ENCODE results near the gene ATP12A.

ATP12A gene

GRCh38 chr13:24672141-24673132 lies 7.8 kb upstream of the ATP12A start:
- Histone ChIP-seq H3K36me3 (replicated peaks; ENCODE audit: insufficient read depth, low read length) (no peaks in the 10 kb centered on the region), H3K9me2 (replicated peaks; ENCODE audit: insufficient read depth, low read length) (no peaks in the 10 kb centered on the region), H3K9ac (ENCODE audit: low read length) (no peak overlapping the region), H4K20me1 (ENCODE audit: insufficient read depth, low read length) (no peaks in the 10 kb centered on the region), H3K4me3 (ENCODE audit: low read length) (no peak overlapping the region), H3K9me3 (replicated peaks; ENCODE audit: insufficient read depth, low read length) (no peaks in the 10 kb centered on the region), H3K4me2 (ENCODE audit: low read depth, low read length) (no peak overlapping the region), H3F3A (ENCODE audit: insufficient read depth, low read length) (no peaks in the 10 kb centered on the region), H2AFZ (ENCODE audit: low read length) (no peak overlapping the region), H3K4me1 (ENCODE audit: low read length) (no peaks in the 10 kb centered on the region), H3K27ac (ENCODE audit: low read length) (no peak overlapping the region), H3K79me2 (ENCODE audit: low read length) (no peaks in the 10 kb centered on the region), H3K27me3 (replicated peaks; ENCODE audit: insufficient read depth, low read length) (no peaks in the 10 kb centered on the region)
- no peak for TF ChIP-seq EZH2phosphoT487 (IDR thresholded peaks at IDR 0.05; ENCODE audit: low read length)
- no peak for TF ChIP-seq CTCF (IDR thresholded peaks at IDR 0.05; ENCODE audit: low read length)
- TF ChIP-seq EZH2 (optimal IDR thresholded peaks at IDR 0.05; ENCODE audit: low read depth, low read length) = no peak
- DNase-seq = no peak

GRCh38 chr13:24675806-24676570 lies 4.2 kb upstream of the ATP12A start:
- Histone ChIP-seq H2AFZ (ENCODE audit: low read length) (no peak overlapping the region), H3K36me3 (replicated peaks; ENCODE audit: insufficient read depth, low read length) (no peaks in the 10 kb centered on the region), H3K79me2 (ENCODE audit: low read length) (no peaks in the 10 kb centered on the region), H3K9me2 (replicated peaks; ENCODE audit: insufficient read depth, low read length) (no peaks in the 10 kb centered on the region), H4K20me1 (ENCODE audit: insufficient read depth, low read length) (no peaks in the 10 kb centered on the region), H3K4me1 (ENCODE audit: low read length) (no peaks in the 10 kb centered on the region), H3K9me3 (replicated peaks; ENCODE audit: insufficient read depth, low read length) (no peaks in the 10 kb centered on the region), H3K9ac (ENCODE audit: low read length) (no peak overlapping the region), H3K27me3 (replicated peaks; ENCODE audit: insufficient read depth, low read length) (0 out of 2 replicates have a peak, but pooled peaks cover 6% of the 10 kb centered on the region), H3K4me2 (ENCODE audit: low read depth, low read length) (no peak overlapping the region), H3K27ac (ENCODE audit: low read length) (no peak overlapping the region), H3F3A (ENCODE audit: insufficient read depth, low read length) (no peaks in the 10 kb centered on the region), H3K4me3 (ENCODE audit: low read length) (no peak overlapping the region)
- no peak for DNase-seq
- no peak for TF ChIP-seq EZH2phosphoT487 (IDR thresholded peaks at IDR 0.05; ENCODE audit: low read length)
- TF ChIP-seq CTCF (IDR thresholded peaks at IDR 0.05; ENCODE audit: low read length) = no peak
- TF ChIP-seq EZH2 (optimal IDR thresholded peaks at IDR 0.05; ENCODE audit: low read depth, low read length) = no peak

- no peaks in the 10 kb centered on the region for H3K36me3 ChIP-seq (replicated peaks; ENCODE audit: insufficient read depth, low read length)
- H3K9me2 ChIP-seq (replicated peaks; ENCODE audit: insufficient read depth, low read length) = no peaks in the 10 kb centered on the region
- no peak overlapping the region for H3K4me3 ChIP-seq (ENCODE audit: low read length)
- no peaks in the 10 kb centered on the region for H3F3A ChIP-seq (ENCODE audit: insufficient read depth, low read length)
- TF ChIP-seq EZH2 (optimal IDR thresholded peaks at IDR 0.05; ENCODE audit: low read depth, low read length) = no peak
- TF ChIP-seq EZH2phosphoT487 (IDR thresholded peaks at IDR 0.05; ENCODE audit: low read length) = no peak
- TF ChIP-seq CTCF (IDR thresholded peaks at IDR 0.05; ENCODE audit: low read length) = no peak
- no peak overlapping the region for H3K9ac ChIP-seq (ENCODE audit: low read length)
- H3K4me2 ChIP-seq (ENCODE audit: low read depth, low read length) = no peak overlapping the region
- no peaks in the 10 kb centered on the region for H4K20me1 ChIP-seq (ENCODE audit: insufficient read depth, low read length)
- no peak for DNase-seq
- H2AFZ ChIP-seq (ENCODE audit: low read length) = no peak overlapping the region
- no peak overlapping the region for H3K27ac ChIP-seq (ENCODE audit: low read length)
- H3K9me3 ChIP-seq (replicated peaks; ENCODE audit: insufficient read depth, low read length) = no peaks in the 10 kb centered on the region
- no peaks in the 10 kb centered on the region for H3K4me1 ChIP-seq (ENCODE audit: low read length)
- no peaks in the 10 kb centered on the region for H3K79me2 ChIP-seq (ENCODE audit: low read length)
- H3K27me3 ChIP-seq (replicated peaks; ENCODE audit: insufficient read depth, low read length) = 0 out of 2 replicates have a peak, but pooled peaks cover 6% of the 10 kb centered on the region
Measured at GRCh38 chr13:24678151-24678550, 2.1 kb upstream of the ATP12A start.
